Measurements from ENCODE around the gene LRMDA.

DNA sequence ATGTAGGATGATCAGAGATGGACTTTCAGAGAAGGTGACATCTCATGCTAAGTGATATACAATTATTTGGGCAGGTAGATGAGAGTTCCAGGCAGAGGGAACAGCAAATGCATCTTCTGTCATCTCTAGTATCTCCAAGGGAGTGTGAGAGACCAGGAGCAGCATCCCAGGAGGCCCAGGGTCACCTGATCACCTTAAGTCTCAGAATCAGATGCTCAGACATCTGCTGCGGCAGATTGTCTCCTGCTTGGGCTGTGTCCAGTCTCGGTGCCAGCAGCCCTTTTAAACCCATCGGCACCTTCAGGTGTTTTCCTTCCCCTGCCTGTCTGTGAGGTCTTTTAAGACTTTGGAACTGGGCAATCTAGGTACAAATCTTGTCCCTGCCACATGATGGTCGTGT lies 690.6 kb downstream of the LRMDA start:
- TF ChIP-seq, protein P1, sequence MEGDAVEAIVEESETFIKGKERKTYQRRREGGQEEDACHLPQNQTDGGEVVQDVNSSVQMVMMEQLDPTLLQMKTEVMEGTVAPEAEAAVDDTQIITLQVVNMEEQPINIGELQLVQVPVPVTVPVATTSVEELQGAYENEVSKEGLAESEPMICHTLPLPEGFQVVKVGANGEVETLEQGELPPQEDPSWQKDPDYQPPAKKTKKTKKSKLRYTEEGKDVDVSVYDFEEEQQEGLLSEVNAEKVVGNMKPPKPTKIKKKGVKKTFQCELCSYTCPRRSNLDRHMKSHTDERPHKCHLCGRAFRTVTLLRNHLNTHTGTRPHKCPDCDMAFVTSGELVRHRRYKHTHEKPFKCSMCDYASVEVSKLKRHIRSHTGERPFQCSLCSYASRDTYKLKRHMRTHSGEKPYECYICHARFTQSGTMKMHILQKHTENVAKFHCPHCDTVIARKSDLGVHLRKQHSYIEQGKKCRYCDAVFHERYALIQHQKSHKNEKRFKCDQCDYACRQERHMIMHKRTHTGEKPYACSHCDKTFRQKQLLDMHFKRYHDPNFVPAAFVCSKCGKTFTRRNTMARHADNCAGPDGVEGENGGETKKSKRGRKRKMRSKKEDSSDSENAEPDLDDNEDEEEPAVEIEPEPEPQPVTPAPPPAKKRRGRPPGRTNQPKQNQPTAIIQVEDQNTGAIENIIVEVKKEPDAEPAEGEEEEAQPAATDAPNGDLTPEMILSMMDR (IDR thresholded peaks at IDR 0.05; ENCODE audit: extremely low read depth in 1 of 2, insufficient read depth in 1 of 2, low read depth in 1 of 2, low read length in 2 of 2) = no peak
- TF ChIP-seq EZH2 (IDR thresholded peaks at IDR 0.05; ENCODE audit: borderline replicate concordance, low read depth, low read length, severe bottlenecking) = no peak
- TF ChIP-seq GATA2 (IDR thresholded peaks at IDR 0.05; ENCODE audit: insufficient read depth, insufficient read length, low read depth, low read length) = no peak
